Measurements from ENCODE around the gene POP4. TPM values are rescaled to one million over a fixed set of nuclear protein-coding genes. Genes with fewer than 3 reads are reported as not detected.

Gene POP4
- total RNA-seq, 1 donor from 2014 or later, result 26.8 TPM

DNA sequence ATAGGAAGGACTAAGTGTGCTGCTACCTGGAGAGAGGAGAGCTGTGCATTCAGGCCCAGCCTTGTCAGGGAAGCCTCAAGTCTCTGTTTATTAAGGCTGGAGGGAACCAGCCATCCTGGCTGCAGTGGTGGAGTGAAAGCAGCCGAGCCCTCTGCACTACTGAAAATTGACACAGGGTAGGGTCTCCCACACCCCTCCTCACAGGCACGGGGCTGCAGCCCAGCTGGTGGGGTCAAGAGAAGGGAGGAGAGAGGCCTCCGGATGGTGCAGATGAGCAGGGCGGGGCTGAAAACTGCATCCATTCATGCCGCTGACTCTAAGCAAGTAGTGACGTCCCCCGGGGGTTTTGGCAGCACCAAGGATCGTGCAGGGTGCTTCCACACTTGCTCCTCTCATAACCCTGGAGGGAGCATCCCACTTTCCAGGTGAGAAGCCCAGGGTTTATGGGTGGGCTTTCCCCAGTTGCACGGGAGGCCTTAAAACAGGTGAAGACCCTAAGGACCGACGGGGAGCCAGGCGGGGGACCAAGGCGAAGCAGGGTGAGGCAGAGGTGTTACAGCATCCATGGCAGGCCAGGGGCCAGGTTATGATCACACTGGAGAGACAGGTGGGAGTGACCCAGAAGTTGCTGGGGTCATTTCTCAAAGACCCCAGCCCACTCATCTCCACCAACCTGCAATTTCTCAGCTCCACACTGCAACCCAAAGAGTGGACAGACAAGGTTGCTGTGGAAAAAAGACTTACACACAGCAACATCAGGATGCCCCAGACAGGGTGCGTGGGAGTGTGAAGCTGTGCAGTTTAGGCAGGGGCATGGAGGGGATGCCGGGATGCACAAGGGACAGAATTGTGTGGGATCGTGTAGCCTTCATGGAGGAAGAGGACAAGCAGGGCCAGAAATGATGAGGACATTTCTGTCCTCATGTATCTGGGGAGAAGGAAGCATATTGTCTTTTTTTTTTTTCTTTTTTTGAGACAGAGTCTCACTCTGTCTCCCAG is 43.5 kb upstream of the POP4 start:
- no peak for DNase-seq (ENCODE audit: low spot score in 2 of 2)
- H3K27me3 ChIP-seq, result no peaks in the 10 kb centered on the region
- TF ChIP-seq CTCF (IDR thresholded peaks at IDR 0.05), result no peak

GRCh38 chr19:29563486-29564101 is 42.5 kb upstream of the POP4 start:
- intact Hi-C loops (cut with DNase I), result no loop called here

More for the DNA sequence above, 43.5 kb upstream of the POP4 start:
- no peak overlapping the region for H3K4me3 ChIP-seq
- intact Hi-C loops (cut with DNase I), result no loop called here
- no peak overlapping the region for H3K27ac ChIP-seq
- H3K36me3 ChIP-seq, result no peaks in the 10 kb centered on the region
- H3K4me1 ChIP-seq, result no peaks in the 10 kb centered on the region
- peaks cover 0 to 14% of the 10 kb centered on the region in 2 donors for H3K9me3 ChIP-seq

DNA sequence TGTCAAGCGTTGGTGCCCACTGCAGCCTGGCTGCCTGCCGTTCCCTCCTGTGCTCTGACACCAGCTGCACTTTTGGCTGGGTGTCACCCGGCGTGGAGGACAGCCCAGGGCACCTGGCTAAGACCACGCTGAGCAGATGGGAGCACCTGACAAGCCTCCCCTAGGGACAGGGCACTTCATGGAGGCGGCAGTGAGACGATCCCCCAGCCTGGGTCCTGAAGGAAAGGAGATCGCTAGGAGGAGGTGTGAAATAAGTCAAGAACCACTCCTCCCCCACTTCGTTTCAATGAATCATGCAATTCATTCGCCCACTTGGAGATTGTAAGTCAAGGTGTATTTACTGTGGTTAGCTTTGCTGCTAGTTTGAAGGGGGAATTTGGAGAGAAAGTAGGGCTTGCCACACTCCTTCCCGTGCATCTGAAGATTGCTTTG is 41.5 kb upstream of the POP4 start:
- peaks cover 0 to 9% of the 10 kb centered on the region in 2 donors for H3K9me3 ChIP-seq
- DNase-seq (ENCODE audit: low spot score in 2 of 2), result no peak
- no peak for TF ChIP-seq CTCF (IDR thresholded peaks at IDR 0.05)
- no peaks in the 10 kb centered on the region for H3K36me3 ChIP-seq
- H3K27ac ChIP-seq, result no peak overlapping the region
- intact Hi-C loops (cut with DNase I), result no loop called here
- H3K4me3 ChIP-seq, result no peak overlapping the region
- H3K27me3 ChIP-seq, result no peaks in the 10 kb centered on the region
- no peaks in the 10 kb centered on the region for H3K4me1 ChIP-seq

More at GRCh38 chr19:29563486-29564101, 42.5 kb upstream of the POP4 start:
- Histone ChIP-seq H3K27ac (no peak overlapping the region), H3K27me3 (no peaks in the 10 kb centered on the region), H3K4me3 (no peak overlapping the region), H3K9me3 (peaks cover 0 to 14% of the 10 kb centered on the region in 2 donors), H3K36me3 (no peaks in the 10 kb centered on the region), H3K4me1 (no peaks in the 10 kb centered on the region)
- TF ChIP-seq CTCF (IDR thresholded peaks at IDR 0.05), result no peak
- DNase-seq (ENCODE audit: low spot score in 2 of 2), result no peak

GRCh38 chr19:29565171-29565570 is 40.9 kb upstream of the POP4 start:
- intact Hi-C loops (cut with DNase I), result no loop called here
- H3K36me3 ChIP-seq, result no peaks in the 10 kb centered on the region

More at GRCh38 chr19:29565171-29565570, 40.9 kb upstream of the POP4 start:
- DNase-seq (ENCODE audit: low spot score in 2 of 2), result no peak
- Histone ChIP-seq H3K9me3 (peaks cover 0 to 3% of the 10 kb centered on the region in 2 donors), H3K4me1 (no peaks in the 10 kb centered on the region), H3K27me3 (no peaks in the 10 kb centered on the region), H3K27ac (no peak overlapping the region), H3K4me3 (no peak overlapping the region)
- no peak for TF ChIP-seq CTCF (IDR thresholded peaks at IDR 0.05)

Data from ascending aorta (tissue), 2 donors.